GM21390 (cell line): ENCODE data around the gene ADCY1.

ENCODE experiments used
- ATAC-seq: cut with Tn5 transposase; IDR thresholded peaks from one replicate; pipeline ENCODE4 v1.9.1; 2021; ENCODE audit not compliant: unreplicated experiment

ADCY1 gene

DNA sequence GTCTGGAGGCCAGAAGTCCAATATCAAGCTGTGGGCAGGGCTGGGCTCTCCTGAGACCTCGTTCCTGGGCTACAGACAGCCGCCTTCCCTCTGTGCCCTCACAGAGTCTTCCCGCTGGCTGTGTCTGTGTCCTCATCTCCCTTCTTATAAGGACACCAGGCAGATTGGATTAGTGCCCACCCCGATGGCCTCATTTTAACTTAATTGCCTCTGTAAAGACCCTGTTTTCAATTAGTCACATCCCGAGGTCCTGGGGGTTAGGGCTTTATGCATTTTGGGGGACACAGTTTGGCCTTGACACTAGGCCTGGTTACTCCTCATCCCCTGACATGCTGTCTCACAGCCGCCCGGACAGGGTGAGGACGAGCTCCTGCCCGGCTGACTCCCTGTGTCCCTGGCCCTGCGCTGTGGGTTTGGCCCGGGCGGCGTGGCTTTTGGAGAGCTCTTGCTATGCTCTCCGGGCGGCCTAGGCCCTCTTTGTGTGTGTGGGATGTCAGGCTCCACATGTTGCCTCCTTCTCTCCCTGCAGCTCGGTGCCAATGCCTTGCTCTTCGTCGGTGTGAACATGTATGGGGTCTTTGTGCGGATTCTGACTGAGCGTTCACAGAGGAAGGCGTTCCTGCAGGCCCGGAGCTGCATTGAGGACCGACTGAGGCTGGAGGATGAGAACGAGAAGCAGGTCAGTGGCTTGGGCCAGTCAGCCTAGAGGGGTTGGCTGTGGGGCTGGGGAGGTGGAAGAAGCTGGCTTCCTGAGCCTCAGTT lies 18.2 kb downstream of the ADCY1 start:
- ATAC-seq = no peak

DNA sequence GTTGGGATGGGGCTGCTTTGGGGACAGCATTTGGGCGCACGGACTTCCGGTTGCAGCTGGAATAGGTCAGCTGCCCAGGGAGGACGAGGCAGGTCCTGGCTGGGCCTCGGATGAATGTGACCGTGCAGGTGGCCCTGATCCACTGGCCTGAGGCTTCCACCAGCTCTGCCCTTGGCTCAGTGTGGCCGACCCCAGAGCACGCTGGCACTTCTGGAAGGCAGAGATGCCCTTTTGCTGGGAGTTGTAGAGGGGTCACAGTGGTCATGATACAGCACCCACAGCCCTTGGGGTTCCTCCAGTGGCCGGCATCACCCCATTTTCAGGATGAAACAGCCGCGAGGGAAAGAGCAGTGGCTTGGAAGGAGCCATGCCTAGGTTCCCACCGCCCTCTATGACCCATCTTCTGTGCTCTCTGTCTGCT lies 19.0 kb downstream of the ADCY1 start:
- no peak for ATAC-seq

DNA sequence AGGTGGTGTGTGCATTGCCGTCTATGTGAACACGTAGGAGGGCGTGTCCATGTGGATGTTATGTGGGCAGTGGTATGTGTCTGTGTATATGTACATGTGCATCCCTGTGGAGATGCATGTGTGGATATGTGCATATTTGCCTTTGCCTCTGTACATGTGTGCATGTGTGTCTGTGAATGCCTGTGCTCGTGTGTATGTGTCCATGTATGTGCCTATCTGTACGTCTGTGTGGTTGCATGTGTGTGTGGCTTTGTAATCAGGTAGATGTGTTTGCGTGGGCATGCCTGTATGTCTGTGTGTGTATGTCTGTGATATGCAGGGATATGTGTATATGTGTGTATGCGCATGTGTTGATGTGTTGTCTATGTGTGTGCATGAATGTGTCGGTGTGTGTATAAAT lies 19.7 kb downstream of the ADCY1 start:
- no peak for ATAC-seq

DNA sequence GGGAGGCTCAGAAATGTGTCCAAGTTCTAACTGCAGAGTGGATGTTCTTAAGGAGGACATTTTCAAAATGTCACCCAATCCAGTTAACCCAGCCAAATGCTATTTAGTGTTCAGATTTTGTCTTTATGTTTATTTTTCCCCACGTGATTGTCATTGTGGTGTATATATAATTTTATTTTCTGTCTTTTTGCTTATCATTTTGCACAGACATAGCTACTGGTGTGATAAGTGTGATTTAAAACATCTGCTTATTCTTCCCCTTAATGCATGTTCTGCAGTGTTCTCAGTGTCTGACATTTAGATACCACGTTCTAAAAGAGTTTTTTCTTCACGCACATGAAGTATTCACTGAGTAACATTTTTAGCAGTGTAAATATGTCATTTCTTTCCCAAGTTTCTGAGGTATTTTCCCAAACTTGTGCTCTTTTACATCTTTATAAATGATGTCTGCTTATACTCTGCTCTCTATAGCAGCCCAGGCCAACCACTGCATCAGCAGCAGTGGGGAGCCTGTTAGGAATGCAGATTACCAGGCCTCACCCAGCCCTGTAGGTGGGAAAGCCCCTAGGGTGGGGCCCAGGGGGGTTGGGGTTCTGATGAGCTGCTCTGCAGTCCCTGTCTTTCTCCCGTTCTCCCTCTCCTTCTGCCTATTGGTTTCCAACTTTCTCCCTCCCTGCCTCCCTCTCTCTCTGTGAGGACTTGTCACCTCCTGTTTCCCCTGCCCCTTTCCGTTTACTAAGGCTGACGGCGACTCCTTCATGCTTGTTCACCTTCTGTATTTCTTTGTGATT lies 20.8 kb downstream of the ADCY1 start:
- ATAC-seq = no peak

DNA sequence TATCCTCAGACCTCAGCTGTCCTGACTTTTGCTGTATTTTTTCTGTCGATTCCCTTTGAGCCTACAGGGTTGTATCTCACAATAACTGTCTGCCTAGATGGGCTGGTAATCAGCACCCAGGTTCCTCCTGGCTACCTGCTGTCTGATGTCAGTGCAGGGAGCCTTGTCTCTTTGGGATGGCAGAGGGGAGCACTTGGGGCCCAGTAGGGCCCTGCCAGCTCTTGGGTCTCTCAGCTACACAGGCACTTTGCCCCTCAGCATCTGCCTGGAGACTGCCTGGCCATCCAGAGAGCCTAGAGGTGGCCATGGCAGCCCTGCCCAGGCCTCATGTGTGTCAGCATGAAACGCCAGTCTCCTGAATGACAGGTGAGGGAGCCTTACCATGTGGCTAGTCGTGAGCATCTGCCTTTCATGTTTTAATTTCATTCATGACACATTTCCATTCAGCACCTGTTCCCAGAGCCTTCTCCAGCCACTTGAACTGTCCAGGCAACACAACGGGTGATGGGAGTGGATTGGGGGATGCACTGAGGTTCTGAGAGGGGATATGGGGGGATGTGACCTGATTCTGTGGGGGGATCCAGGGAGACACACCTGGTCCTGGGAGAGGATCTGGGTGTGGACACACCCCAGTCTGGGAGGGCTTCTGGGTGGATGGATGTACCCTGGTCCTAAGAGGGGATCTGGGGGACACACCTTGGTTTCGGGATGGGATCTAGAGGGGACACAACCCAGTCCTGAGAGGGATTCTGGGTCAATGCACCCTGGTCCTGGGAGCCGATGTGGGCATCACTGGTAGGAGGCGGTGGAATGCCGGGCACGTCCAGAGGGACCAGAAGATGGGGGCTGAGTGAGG lies 21.9 kb downstream of the ADCY1 start:
- ATAC-seq = no peak

DNA sequence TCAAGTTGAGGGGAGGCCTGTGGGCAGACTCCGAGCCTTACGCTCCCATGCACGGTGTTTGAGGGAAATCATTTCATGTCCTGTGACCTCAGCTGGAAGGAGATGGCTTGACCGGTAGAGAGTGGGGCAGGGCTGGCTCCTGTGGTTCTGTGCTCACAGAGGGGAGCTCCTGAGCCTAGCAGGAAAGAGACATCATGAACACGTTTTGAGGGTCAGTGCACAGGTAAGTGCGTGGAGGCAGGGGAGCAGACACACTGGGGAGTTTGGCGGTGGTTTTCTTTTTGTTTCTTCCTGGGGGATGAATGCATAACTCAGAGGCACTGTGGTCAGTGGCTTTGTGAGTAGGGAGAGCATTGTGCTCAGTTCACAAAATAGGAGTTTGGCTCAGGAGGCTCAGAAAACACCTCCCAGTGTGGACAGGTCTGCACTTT lies 22.5 kb downstream of the ADCY1 start:
- ATAC-seq = no peak

DNA sequence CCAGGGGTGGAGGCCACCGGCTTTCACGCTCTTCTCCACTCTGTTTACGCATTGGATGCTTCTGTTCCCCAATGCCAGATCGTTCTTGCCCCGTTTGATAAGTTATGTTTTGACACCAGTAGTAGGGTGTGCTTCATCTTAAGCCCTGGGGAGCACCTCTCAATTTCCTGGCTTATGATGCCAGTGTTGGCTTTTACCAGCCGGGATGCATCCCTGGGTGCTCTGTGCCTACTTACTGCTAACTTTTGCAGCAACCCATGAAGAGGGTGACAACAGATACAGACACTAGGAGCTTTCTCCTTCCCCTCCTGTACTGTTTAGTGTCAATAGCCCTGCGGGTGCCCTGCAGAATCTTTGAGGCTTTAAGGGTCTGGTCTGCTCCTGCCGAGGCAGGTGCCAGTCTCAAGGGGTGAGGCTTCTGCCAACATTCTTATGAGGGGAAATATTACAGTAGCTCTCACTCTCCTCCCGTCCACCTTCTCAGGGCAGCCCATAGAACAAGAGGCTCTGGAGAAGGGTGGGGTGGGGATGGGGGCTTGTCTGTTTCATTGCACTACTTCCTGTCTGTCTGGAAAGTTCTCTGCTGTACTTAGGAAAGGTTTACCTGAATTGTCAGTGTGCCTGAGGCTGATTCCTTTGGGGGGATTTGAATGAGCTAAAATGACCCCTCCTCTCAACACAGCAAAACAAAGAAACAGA lies 23.3 kb downstream of the ADCY1 start:
- ATAC-seq = no peak

DNA sequence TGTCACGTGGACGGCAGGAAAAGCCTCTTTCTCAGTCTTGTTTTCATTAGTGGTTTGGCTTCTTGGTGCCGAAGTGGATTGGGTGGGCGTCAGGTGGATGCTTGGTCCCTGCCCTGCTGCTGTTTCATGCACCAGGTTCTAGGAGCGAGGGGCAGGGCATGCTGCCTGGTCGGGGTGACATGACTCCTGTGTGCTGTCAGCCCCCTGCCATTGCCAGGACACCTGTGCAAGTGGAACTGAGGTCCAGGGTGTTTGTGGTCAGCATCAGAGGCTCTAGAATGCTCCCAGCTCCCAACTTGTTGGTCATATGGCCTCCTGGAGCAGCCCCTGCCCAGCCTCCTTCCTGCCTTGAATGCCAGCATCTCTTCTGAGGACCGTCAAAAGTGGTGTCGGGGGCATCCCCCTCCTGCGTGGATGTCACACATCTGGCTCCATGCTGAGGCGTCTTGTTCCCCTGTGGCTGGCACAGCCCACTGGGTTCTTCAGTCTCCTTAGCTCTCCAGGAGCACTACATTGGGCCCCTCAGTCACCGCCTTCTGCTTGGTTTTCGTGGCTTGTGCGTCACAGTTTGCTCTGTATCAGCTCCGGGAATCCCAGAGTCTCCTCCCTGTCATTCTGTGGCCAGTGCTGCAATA lies 24.8 kb downstream of the ADCY1 start:
- no peak for ATAC-seq

DNA sequence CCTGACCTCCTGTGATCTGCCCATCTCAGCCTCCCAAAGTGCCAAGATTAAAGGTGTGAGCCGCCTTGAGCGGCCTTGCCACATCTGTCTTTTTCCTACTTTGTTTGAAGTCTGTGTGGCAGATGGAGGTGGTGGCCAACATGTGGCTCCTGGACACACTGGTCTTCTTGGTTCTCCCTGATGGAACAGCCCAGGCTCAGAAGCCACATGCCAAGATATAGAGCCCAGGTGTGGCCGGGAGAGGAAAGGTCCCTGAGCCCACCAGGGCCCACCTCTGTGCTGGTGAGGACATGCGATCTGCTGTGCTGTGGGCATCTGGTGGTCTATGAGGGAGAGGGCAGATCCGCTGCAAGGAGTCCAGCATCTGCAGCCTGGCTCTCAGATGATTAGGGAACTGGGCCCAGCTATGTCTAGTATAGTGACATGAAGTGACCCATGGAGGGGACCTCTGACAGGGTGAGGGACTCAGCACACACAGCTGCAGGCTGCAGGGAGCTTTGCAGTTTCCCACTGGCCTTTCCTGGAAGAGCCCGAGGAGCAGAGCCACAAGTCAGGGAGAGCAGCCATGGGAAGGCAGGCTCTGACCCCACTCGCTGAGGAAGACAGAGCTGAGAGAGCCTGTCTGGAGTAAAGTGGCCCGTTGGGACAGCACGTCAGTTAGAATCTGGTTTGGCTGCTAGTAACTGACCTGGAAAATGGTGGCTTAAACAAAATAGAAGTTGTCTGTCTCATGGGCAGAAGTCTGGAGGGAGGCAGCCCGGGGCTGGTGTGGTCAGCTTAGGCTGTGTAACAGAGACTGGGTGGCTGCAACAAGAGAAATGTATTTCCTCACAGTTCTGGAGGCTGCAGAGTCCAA lies 25.9 kb downstream of the ADCY1 start:
- ATAC-seq = no peak

DNA sequence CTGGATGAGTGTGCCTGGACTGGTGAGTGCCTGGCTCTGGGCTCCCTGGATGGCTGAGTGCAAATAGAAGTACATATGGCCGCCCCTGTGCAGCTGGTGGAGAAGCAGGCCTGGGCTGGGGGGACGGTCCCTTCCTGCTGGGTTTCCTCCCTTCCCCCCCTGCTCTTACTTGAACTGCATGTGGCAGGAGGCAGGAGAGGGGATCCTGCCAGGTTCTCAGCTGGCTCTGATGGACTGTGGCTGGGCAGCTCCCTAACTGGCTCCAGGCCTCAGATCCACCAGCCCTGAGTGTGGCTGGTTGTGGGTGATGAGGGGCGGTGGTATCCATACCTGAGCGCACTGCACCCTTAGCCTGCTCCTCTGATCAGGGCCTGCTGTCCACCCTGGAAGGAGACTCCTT lies 26.9 kb downstream of the ADCY1 start:
- ATAC-seq = no peak

DNA sequence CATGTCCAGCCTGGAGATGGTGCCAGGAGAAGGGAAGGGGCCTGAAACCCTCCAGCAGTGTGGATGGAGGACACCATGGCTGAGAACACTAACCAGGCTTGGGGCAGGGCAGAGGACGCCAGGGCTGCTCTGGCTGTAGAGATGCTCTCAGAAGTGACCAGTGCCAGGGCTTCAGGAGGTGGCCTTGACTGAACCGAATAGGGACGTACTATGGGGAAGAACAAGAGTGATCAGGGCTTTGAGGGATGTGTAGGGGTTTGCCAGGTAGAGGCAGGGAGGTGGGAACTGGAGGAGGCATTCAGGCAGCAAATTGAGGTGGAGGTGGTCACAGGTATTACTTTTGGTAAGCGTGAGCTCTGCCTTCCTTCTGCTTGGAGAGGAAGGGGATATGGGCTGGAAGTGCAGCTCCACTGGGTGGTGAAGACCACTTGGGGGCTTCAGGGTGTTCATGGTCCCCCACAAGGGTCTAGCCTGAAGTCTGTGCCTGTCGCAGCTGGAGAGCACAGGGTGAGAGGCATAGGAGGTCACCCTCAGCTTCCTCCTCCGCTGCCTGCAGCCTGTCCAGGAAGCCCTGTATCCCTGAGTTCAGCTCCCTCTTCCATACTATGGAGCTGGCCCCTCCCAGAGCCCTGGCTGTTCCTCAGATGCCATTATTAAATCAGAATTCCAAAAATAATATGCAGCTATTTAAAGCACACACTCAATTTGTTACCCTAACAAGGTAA lies 27.8 kb downstream of the ADCY1 start:
- ATAC-seq = no peak

DNA sequence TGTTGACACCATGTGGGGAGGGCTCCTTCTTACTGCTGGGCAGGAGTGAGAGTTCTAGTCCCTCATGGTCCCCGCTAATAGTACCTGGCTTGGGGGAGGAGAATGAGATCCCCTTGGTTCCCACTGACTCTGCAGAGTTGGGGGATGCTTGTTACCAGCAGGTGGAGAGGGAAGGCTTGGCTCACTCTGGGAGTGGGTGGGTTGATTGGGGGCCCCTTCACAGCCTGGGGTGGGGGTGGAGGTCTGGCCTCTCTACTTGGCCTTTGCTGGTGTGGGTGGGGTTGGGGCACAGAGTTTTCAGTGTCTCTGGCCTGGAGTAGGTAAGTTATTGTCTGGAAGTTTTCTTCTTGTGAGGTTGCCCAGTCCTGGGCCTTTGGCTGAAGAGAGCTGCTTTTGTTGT lies 31.9 kb downstream of the ADCY1 start:
- ATAC-seq = no peak

DNA sequence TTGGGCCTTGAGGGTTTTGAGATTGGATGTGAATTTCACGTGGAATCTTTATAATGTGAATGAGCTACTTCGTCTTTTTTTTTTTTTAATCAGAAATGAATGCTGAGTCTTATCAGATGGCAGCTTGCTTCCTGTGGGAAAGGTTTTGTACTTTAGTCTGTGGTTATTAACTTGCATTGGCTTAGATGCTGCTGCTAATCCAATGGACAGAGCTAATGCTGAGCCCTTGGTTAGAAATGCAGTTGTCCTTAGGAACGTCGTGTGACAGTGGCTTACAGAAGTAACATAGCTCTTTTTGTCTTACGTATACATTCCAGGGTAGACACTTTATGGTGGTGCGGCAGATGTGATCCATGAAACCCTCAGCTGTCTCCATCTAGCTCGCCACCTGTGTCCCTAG lies 32.8 kb downstream of the ADCY1 start:
- no peak for ATAC-seq

DNA sequence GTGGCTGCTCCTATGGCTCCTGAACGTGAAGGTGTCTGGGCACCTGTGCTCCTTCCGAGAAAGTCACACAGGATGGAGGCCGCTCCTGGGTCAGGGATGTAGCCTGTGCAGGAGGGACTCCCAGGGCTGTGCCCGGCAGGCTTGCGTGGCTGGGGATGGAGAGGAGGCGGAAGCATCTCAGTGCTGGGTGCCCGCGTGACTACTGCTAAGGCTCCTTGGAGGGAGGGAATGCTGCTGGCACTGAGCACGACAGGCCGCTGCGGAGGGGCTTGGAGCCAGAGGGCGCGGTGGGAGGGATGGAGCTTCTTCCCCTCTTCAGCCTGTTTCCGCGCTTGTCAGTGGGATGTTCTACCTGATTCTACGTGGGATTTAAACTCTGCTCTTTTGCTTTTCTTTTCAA lies 35.0 kb downstream of the ADCY1 start:
- ATAC-seq = no peak

DNA sequence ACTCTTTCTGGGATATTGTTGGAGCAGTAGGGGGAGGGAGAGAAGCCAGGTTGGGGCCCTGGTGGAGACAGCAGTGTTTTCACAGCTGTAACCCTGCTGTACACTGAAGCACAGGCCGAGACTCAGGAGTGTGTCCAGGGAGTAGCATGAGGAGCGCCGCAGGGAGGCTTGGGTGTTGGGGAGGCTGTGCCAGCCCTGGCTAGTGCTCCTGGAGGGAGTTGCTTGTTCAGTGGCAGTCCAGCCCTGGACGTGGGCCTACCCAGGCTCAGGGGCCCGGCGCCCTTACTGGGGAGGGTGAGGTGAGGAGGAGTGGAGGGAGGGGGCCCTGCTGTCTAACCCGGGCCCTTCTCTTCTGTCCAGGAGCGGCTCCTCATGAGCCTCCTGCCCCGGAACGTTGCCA lies 35.9 kb downstream of the ADCY1 start:
- no peak for ATAC-seq

DNA sequence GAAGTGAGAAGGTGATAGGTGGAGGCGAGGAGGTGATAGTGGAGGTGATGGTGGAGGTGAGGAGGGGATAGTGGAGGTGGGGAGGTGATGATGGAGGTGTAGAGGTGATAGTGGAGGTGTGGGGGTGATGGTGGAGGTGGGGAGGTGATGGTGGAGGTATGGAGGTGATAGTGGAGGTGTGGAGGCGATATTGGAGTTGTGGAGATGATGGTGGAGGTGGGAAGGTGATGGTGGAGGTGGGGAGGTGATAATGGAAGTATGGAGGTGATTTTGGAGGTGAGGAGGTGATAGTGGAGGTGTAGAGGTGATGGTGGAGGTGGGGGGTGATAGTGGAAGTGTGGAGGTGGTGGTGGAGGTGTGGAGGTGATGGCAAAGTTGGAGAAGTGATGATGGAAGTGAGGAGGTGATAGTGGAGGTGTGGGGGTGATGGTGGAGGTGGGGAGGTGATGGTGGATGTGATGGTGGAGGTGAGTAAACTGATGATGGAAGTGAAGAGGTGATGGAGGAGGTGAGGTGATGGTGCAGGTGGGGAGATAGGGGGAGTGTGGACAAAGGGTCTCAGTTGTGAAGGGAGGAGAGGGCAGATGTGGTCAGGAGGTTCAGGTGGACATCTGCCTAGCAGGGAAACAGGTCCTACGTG lies 36.6 kb downstream of the ADCY1 start:
- no peak for ATAC-seq

DNA sequence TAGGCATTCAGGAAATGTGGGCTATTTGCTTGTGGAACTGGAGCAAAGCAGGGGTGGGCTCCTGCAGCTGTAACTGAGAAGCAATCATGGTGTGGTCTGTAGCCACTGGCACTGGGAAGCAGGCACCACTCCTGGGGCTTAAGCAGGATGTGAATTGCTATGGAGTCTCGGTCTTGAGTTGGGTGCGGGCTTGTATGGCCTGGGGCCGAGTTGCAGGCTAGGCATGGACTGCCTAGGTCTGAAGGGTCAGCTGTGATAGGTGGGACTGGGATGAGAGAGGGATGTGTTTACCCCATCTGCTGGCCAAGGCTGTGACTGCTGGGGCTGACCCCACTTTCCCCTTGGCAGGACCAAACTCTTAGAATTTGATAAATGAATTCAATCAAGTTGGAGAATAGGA lies 43.0 kb downstream of the ADCY1 start:
- no peak for ATAC-seq

DNA sequence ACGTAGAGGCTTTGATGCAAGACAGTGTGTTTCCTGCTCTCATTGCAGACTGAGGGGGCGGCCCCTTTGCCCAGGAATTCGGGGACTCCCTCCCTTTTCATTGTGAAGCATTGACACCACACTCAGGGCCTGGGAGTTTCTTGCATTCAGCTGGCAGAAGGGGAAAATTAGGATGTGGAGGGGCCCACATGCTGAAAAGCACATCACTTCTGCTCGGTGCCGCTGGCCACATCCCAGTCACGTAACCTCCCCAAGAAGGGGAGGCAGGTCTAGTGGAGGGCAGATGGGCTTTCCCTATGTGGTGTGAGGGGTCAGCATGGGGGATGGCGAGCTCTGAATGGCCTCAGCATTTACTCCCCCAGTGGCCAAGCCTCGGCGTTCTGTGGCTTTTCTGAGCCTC lies 47.9 kb downstream of the ADCY1 start:
- ATAC-seq = no peak
